ENCODE measurements around the gene MYL12B. TPM values are rescaled to one million over a fixed set of nuclear protein-coding genes. Genes with fewer than 3 reads are reported as not detected.

The MYL12B gene
- total RNA-seq, 1 donor from 2014 or later = 185 TPM

- DNase-seq (no peak), ATAC-seq (ENCODE audit: low read depth) (peak; percentile 39)
- ChIA-PET CTCF (interaction anchor here (0.7 to 12.2 kb wide), 10 partner anchors 15 to 713 kb away, joined by 3 to 239 read pairs (median 6); no protein-coding TSS in a partner anchor), POLR2A (interaction anchor here (0.5 to 1.8 kb wide), 12 partner anchors 9 to 384 kb away, joined by 3 to 16 read pairs (median 8); partner anchors contain the start of gene TGIF1)
- TF ChIP-seq CTCF (IDR thresholded peaks at IDR 0.05) = peak; percentile 49
- Mint-ChIP-seq H3K27me3 (no peaks in the 10 kb centered on the region), H3K36me3 (ENCODE audit: low read depth) (peaks cover 16% of the 10 kb centered on the region), H3K27ac (no peak overlapping the region), H3K4me3 (no peak overlapping the region), H3K4me1 (peaks cover 41% of the 10 kb centered on the region), H3K9me3 (peaks cover 11% of the 10 kb centered on the region)
- intact Hi-C loops (cut with micrococcal nuclease) = loop anchor here (1.0 to 2.0 kb wide), 6 partner anchors 16 to 714 kb away; no protein-coding TSS in a partner anchor
Observed at GRCh38 chr18:3281456-3282400, 19.8 kb downstream of the MYL12B start.

GRCh38 chr18:3283253-3283863 lies 21.4 kb downstream of the MYL12B start:
- Mint-ChIP-seq H3K9me3 (peaks cover 18% of the 10 kb centered on the region), H3K27ac (no peak overlapping the region), H3K4me3 (no peak overlapping the region), H3K36me3 (ENCODE audit: low read depth) (peaks cover 6% of the 10 kb centered on the region), H3K4me1 (peaks cover 30% of the 10 kb centered on the region), H3K27me3 (no peaks in the 10 kb centered on the region)
- TF ChIP-seq CTCF (IDR thresholded peaks at IDR 0.05) = no peak
- POLR2A ChIA-PET = interaction anchor here (0.6 to 1.8 kb wide), 7 partner anchors 169 to 383 kb away, joined by 3 to 5 read pairs (median 3); no protein-coding TSS in a partner anchor
- CTCF ChIA-PET = interaction anchor here (0.6 to 12.2 kb wide), 8 partner anchors 14 to 712 kb away, joined by 3 to 239 read pairs (median 6); no protein-coding TSS in a partner anchor
- intact Hi-C loops (cut with micrococcal nuclease) = no loop called here
- DNase-seq (no peak), ATAC-seq (ENCODE audit: low read depth) (no peak)

- no peak for TF ChIP-seq CTCF (IDR thresholded peaks at IDR 0.05)
- intact Hi-C loops (cut with micrococcal nuclease) = no loop called here
- POLR2A ChIA-PET = interaction anchor here (0.6 to 0.9 kb wide), 2 partner anchors 310 to 383 kb away, joined by 3 to 4 read pairs; no protein-coding TSS in a partner anchor
Observed at GRCh38 chr18:3283908-3284307, 22.0 kb downstream of the MYL12B start.

GRCh38 chr18:3284501-3284900 lies 22.6 kb downstream of the MYL12B start:
- H3K4me3 Mint-ChIP-seq = no peak overlapping the region
- intact Hi-C loops (cut with micrococcal nuclease) = no loop called here
- peaks cover 18% of the 10 kb centered on the region for H3K9me3 Mint-ChIP-seq
- no peak overlapping the region for H3K27ac Mint-ChIP-seq
- POLR2A ChIA-PET = interaction anchor here (0.6 to 0.9 kb wide), 2 partner anchors 310 to 382 kb away, joined by 3 to 4 read pairs; no protein-coding TSS in a partner anchor
- TF ChIP-seq CTCF (IDR thresholded peaks at IDR 0.05) = no peak
- no peak for ATAC-seq (ENCODE audit: low read depth)
- H3K4me1 Mint-ChIP-seq = peaks cover 24% of the 10 kb centered on the region
- DNase-seq = no peak
- H3K36me3 Mint-ChIP-seq (ENCODE audit: low read depth) = no peaks in the 10 kb centered on the region
- no peaks in the 10 kb centered on the region for H3K27me3 Mint-ChIP-seq
- CTCF ChIA-PET = interaction anchor here (1.0 to 12.2 kb wide), 3 partner anchors 13 to 380 kb away, joined by 3 to 239 read pairs (median 4); no protein-coding TSS in a partner anchor

More at GRCh38 chr18:3283908-3284307, 22.0 kb downstream of the MYL12B start:
- CTCF ChIA-PET = interaction anchor here (0.6 to 12.2 kb wide), 5 partner anchors 14 to 381 kb away, joined by 3 to 239 read pairs (median 4); no protein-coding TSS in a partner anchor
- H3K4me3 Mint-ChIP-seq = no peak overlapping the region
- H3K9me3 Mint-ChIP-seq = peaks cover 18% of the 10 kb centered on the region
- no peaks in the 10 kb centered on the region for H3K27me3 Mint-ChIP-seq
- H3K4me1 Mint-ChIP-seq = peaks cover 25% of the 10 kb centered on the region
- H3K36me3 Mint-ChIP-seq (ENCODE audit: low read depth) = peaks cover 2% of the 10 kb centered on the region
- H3K27ac Mint-ChIP-seq = no peak overlapping the region
- no peak for ATAC-seq (ENCODE audit: low read depth)
- no peak for DNase-seq
